Smooth muscle cell of trachea (primary cell): ENCODE measurements around the gene OR1K1. TPM values are rescaled to one million over a fixed set of nuclear protein-coding genes. Genes with fewer than 3 reads are reported as not detected.

Source experiments
- total RNA-seq: library from RNA; depleted of rRNA; stranded (reverse); fragments of >200 nt; gene quantifications from 2 replicates; pipeline ENCODE4 v1.2.1, GENCODE V29; 2014

OR1K1 gene, protein sequence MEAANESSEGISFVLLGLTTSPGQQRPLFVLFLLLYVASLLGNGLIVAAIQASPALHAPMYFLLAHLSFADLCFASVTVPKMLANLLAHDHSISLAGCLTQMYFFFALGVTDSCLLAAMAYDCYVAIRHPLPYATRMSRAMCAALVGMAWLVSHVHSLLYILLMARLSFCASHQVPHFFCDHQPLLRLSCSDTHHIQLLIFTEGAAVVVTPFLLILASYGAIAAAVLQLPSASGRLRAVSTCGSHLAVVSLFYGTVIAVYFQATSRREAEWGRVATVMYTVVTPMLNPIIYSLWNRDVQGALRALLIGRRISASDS
- not detected in 2 replicates for total RNA-seq

DNA sequence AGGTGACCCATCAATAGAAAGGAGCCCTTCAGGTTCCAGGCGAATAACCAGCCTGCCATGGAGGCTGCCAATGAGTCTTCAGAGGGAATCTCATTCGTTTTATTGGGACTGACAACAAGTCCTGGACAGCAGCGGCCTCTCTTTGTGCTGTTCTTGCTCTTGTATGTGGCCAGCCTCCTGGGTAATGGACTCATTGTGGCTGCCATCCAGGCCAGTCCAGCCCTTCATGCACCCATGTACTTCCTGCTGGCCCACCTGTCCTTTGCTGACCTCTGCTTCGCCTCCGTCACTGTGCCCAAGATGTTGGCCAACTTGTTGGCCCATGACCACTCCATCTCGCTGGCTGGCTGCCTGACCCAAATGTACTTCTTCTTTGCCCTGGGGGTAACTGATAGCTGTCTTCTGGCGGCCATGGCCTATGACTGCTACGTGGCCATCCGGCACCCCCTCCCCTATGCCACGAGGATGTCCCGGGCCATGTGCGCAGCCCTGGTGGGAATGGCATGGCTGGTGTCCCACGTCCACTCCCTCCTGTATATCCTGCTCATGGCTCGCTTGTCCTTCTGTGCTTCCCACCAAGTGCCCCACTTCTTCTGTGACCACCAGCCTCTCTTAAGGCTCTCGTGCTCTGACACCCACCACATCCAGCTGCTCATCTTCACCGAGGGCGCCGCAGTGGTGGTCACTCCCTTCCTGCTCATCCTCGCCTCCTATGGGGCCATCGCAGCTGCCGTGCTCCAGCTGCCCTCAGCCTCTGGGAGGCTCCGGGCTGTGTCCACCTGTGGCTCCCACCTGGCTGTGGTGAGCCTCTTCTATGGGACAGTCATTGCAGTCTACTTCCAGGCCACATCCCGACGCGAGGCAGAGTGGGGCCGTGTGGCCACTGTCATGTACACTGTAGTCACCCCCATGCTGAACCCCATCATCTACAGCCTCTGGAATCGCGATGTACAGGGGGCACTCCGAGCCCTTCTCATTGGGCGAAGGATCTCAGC is at the start of gene OR1K1:
TSS of gene OR1K1 (plus strand) at position 58 of the 995 bp plus-strand sequence. CDS start at position 58, 0 bp downstream.

DNA sequence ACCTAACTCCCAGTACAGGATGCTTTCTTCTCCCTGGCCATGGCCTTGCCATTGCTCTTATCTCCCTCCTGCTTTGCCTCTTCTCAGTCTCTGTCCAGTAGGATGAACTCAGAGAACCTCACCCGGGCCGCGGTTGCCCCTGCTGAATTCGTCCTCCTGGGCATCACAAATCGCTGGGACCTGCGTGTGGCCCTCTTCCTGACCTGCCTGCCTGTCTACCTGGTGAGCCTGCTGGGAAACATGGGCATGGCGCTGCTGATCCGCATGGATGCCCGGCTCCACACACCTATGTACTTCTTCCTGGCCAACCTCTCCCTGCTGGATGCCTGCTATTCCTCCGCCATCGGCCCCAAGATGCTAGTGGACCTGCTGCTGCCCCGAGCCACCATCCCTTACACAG is 11.1 kb upstream of the OR1K1 start, which contains the start of gene OR5C1:
TSS of gene OR5C1 (plus strand) at position 103 of the 400 bp plus-strand sequence. CDS start at position 103, 0 bp downstream.

Other genes starting within 250 kb of the OR1K1 start
- gene OR1N2, start 247.0 kb upstream of the OR1K1 start, total RNA-seq = not detected in 2 replicates
- 0.15 TPM in 1 of 2 replicates, not detected in the other for gene OR1L8, start 216.7 kb upstream of the OR1K1 start, total RNA-seq
- gene OR1Q1, start 185.4 kb upstream of the OR1K1 start, total RNA-seq = not detected in 2 replicates
- not detected in 2 replicates for gene OR1B1, start 142.5 kb upstream of the OR1K1 start, total RNA-seq
- not detected in 2 replicates for gene OR1L1, start 138.4 kb upstream of the OR1K1 start, total RNA-seq
- not detected in 2 replicates for gene OR1L3, start 125.0 kb upstream of the OR1K1 start, total RNA-seq
- not detected in 2 replicates for gene OR1L4, start 76.1 kb upstream of the OR1K1 start, total RNA-seq
- not detected in 2 replicates for gene OR1L6, start 57.8 kb upstream of the OR1K1 start, total RNA-seq
- gene OR5C1, start 11.2 kb upstream of the OR1K1 start, total RNA-seq = not detected in 2 replicates
- 28.9 and 32.3 TPM in 2 replicates for gene PDCL, start 28.5 kb downstream of the OR1K1 start, total RNA-seq
- 31.6 and 39.0 TPM in 2 replicates for gene RC3H2, start 105.2 kb downstream of the OR1K1 start, total RNA-seq
- gene ZBTB6, start 113.2 kb downstream of the OR1K1 start, total RNA-seq = 12.6 and 14.7 TPM in 2 replicates
- 3.6 and 6.3 TPM in 2 replicates for gene ZBTB26, start 131.4 kb downstream of the OR1K1 start, total RNA-seq
- gene RABGAP1, start 140.9 kb downstream of the OR1K1 start, total RNA-seq = 43.8 and 49.2 TPM in 2 replicates
- gene GPR21, start 233.5 kb downstream of the OR1K1 start, total RNA-seq = 0.17 and 1.0 TPM in 2 replicates